Spleen (tissue), 11 donors: Measurements from ENCODE around the gene OR10P1. TPM values are rescaled to one million over a fixed set of nuclear protein-coding genes. Genes with fewer than 3 reads are reported as not detected.

ENCODE experiments used
- DNase-seq: peaks from one replicate; pipeline ENCODE4 v3.0.0-alpha.2; 2020
- H3K27ac ChIP-seq, 8 donors: fragments of 200-600 bp; sonication (generic) in 7 of 8; 1 replicate in 4 of 8; 2 replicates in 4 of 8; pipeline versions ENCODE4 v1.5.0 to v1.8.0; 2016 to 2021; ENCODE audit warnings: inconsistent platforms in 4 of 8, mild to moderate bottlenecking in 4 of 8, moderate library complexity in 1 of 8
- H3K27me3 ChIP-seq, 7 donors: fragments of 200-600 bp; sonication (generic) in 6 of 7; replicated peaks in 1 of 7; 1 replicate in 4 of 7; 2 replicates in 3 of 7; pipeline versions ENCODE4 v1.5.0 to v1.8.0; 2016 to 2021; ENCODE audit warnings: inconsistent platforms in 3 of 7, mild to moderate bottlenecking in 1 of 7
- H3K36me3 ChIP-seq, 6 donors: fragments of 200-600 bp; sonication (generic) in 5 of 6; 1 replicate in 4 of 6; 2 replicates in 2 of 6; pipeline versions ENCODE4 v1.5.0 to v1.8.0; 2016 to 2021; ENCODE audit warnings: inconsistent platforms in 2 of 6
- H3K4me1 ChIP-seq, 6 donors: fragments of 200-600 bp; sonication (generic) in 5 of 6; 1 replicate in 3 of 6; 2 replicates in 3 of 6; pipeline versions ENCODE4 v1.5.0 to v1.8.0; 2016 to 2021; ENCODE audit warnings: inconsistent platforms in 3 of 6
- H3K4me3 ChIP-seq, 8 donors: fragments of 200-600 bp; sonication (generic) in 7 of 8; 1 replicate in 4 of 8; 2 replicates in 4 of 8; pipeline versions ENCODE4 v1.5.0 to v1.8.0; 2016 to 2021; ENCODE audit warnings: inconsistent platforms in 4 of 8, mild to moderate bottlenecking in 4 of 8, moderate library complexity in 2 of 8
- H3K9me3 ChIP-seq, 8 donors: fragments of 200-600 bp; sonication (generic) in 7 of 8; 1 replicate in 4 of 8; 2 replicates in 4 of 8; pipeline versions ENCODE4 v1.5.0 to v1.8.0; 2016 to 2021; ENCODE audit warnings: inconsistent platforms in 4 of 8
- POLR2A ChIP-seq, 3 donors: fragments of 450-650 bp; IDR thresholded peaks; one replicate each; pipeline ENCODE4 v1.5.1; 2017; ENCODE audit warnings: antibody characterized with exemption in 3 of 3, mild to moderate bottlenecking in 1 of 3
- POLR2AphosphoS5 ChIP-seq, 3 donors: sonication (generic); formaldehyde crosslinking; IDR thresholded peaks; one replicate each; pipeline ENCODE4 v1.5.1; 2017; ENCODE audit warnings: antibody characterized with exemption in 3 of 3
- WGBS, 5 donors: extraction: QIAGEN DNeasy Blood & Tissue Kit in 3 of 5; methylation state at CpG; one replicate each; pipeline versions ENCODE4 v1.1.5 to v1.1.7; 2013 to 2018; 5-methylcytosine and 5-hydroxymethylcytosine counted together
- intact Hi-C: fragments of 100-400 bp; cut with DNase I; formaldehyde crosslinking; loops from one replicate; pipeline ENCODE4 v1.15.0; 2023; ENCODE audit warnings: low total_unique reads
- polyA plus RNA-seq, 3 donors: library from polyadenylated mRNA; stranded (reverse); fragments of 200-250 nt; gene quantifications; one replicate each; pipeline ENCODE4 v1.2.1, GENCODE V29; 2013
- total RNA-seq, 7 donors: library from RNA; depleted of rRNA in 3 of 7; stranded (reverse); fragments of >200 nt in 3 of 7; fragmentation: NEBNext Ultra II Directional in 4 of 7; extraction: Animal tissue kit (Norgen Biotek cat#: 25700) in 4 of 7; gene quantifications; one replicate each; pipeline versions ENCODE4 v1.1.0 to v1.2.1, GENCODE V29; 2016 to 2021
- TF ChIP-seq, protein P1 (sequence below), 11 experiments: fragments of 200-600 bp in 7 of 11; fragments of 450-650 bp in 4 of 11; sonication (generic) in 4 of 11; IDR thresholded peaks in 8 of 11; conservative IDR thresholded peaks in 3 of 11; 1 replicate in 7 of 11; 2 replicates in 4 of 11; pipeline versions ENCODE4 v1.4.0 to v1.8.0; 2016 to 2021; ENCODE audit warnings: antibody characterized with exemption in 11 of 11, inconsistent platforms in 4 of 11, mild to moderate bottlenecking in 1 of 11
- donor health status: healthy with polysubstance abuse.
- donor health status: DM: no; HTN: no; CAD: no; lungs with moderate emphysema.
- donor health status: DM: no; HTN: no; CAD: no.
- donor health status: Bipolar disorder and iron deficiency.
- donor health status: healthy.
- donor health status: DM: no; HTN: no; CAD: no.
- donor health status: DM: yes; HTN: yes; CAD: no.

OR10P1 gene
- total and polyA plus RNA-seq, 10 donors, result not detected

DNA sequence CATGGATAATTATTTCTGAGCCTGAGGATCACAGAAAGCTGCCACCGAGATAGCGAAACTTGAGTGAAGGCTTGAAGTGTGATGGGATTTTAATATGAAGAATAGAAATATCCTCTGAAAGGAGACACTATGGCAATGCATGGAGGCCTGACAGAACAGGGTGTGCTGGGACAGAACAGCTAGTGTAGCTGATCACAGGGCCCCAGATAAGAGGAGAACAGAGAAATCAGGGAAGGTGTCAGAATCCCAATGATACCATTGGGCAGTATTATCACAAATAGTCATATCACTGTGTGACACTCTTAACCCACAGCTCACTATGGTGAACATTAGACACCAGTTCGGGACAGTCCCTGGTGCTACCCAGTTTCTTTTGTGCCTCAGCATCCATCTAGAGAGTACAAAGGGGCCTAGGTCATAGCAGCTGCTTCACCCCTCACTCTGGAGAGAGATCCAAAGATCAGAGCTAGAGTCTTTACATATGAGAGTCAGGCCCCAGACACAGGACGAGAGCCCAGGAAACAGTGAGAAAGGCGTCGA is 506 bp upstream of the OR10P1 start:
- 81 to 93% (median 84%) methylated on average over 6 of the region's 6 CpGs for WGBS, 5 donors
- H3K27me3 ChIP-seq, result no peaks in the 10 kb centered on the region
- no peaks in the 10 kb centered on the region for H3K36me3 ChIP-seq
- H3K27ac ChIP-seq, result peak overlapping the region in 3 of 8 donors; percentile 40 to 65 (median 45)
- H3K4me3 ChIP-seq, result no peak overlapping the region
- intact Hi-C loops, result no loop called here
- DNase-seq, result no peak
- H3K9me3 ChIP-seq, result no peaks in the 10 kb centered on the region
- TF ChIP-seq POLR2A (IDR thresholded peaks at IDR 0.05) (no peak), POLR2AphosphoS5 (IDR thresholded peaks at IDR 0.05) (no peak)
- TF ChIP-seq, protein P1, sequence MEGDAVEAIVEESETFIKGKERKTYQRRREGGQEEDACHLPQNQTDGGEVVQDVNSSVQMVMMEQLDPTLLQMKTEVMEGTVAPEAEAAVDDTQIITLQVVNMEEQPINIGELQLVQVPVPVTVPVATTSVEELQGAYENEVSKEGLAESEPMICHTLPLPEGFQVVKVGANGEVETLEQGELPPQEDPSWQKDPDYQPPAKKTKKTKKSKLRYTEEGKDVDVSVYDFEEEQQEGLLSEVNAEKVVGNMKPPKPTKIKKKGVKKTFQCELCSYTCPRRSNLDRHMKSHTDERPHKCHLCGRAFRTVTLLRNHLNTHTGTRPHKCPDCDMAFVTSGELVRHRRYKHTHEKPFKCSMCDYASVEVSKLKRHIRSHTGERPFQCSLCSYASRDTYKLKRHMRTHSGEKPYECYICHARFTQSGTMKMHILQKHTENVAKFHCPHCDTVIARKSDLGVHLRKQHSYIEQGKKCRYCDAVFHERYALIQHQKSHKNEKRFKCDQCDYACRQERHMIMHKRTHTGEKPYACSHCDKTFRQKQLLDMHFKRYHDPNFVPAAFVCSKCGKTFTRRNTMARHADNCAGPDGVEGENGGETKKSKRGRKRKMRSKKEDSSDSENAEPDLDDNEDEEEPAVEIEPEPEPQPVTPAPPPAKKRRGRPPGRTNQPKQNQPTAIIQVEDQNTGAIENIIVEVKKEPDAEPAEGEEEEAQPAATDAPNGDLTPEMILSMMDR (IDR thresholded peaks at IDR 0.05 in 8 of 11, conservative IDR thresholded peaks at IDR 0.05 in 3 of 11), result no peak
- H3K4me1 ChIP-seq, result peaks cover 0 to 9% (median 0%) of the 10 kb centered on the region in 6 donors

DNA sequence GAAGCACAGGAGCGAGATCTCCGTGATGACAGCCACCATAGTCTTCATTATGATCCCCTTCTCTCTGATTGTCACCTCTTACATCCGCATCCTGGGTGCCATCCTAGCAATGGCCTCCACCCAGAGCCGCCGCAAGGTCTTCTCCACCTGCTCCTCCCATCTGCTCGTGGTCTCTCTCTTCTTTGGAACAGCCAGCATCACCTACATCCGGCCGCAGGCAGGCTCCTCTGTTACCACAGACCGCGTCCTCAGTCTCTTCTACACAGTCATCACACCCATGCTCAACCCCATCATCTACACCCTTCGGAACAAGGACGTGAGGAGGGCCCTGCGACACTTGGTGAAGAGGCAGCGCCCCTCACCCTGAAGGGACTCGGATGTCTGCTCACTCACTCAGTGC is 775 bp downstream of the OR10P1 start:
- Histone ChIP-seq H3K4me1 (peaks cover 2 to 22% (median 10%) of the 10 kb centered on the region in 6 donors), H3K9me3 (no peaks in the 10 kb centered on the region), H3K27ac (peak overlapping the region in 1 of 8 donors; percentile 65), H3K4me3 (no peak overlapping the region), H3K27me3 (no peaks in the 10 kb centered on the region), H3K36me3 (no peaks in the 10 kb centered on the region)
- DNase-seq, result no peak
- WGBS, 5 donors, result 87 to 94% (median 90%) methylated on average over 15 of the region's 15 CpGs
- intact Hi-C loops, result no loop called here
- TF ChIP-seq, protein P1 (IDR thresholded peaks at IDR 0.05 in 8 of 11, conservative IDR thresholded peaks at IDR 0.05 in 3 of 11), result no peak
- TF ChIP-seq POLR2AphosphoS5 (IDR thresholded peaks at IDR 0.05) (no peak), POLR2A (IDR thresholded peaks at IDR 0.05) (no peak)

DNA sequence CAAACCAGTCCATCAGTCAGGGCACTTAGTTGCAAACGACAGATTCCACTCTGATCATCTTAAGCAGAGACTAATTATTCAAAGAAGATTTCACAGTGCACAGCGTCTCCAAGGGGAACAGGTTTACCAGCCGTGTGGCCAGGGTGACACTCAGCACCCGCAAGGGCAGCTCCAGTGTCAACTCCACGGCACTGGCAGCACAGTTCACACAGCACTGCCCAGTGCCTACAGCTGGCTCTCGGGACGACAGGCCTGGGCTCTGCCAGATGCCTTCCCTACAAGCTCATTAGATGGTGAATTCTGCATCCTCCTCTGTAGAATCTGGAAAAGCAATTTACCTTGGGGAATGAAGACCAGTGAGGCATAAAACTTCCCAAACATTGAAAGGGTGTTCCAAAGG is 4.9 kb downstream of the OR10P1 start:
- peak overlapping the region; percentile 35 to 95 (median 85) for H3K27ac ChIP-seq
- H3K4me3 ChIP-seq, result peak overlapping the region in 1 of 8 donors; percentile 44
- intact Hi-C loops, result no loop called here
- DNase-seq, result peak; percentile 82
- 61 to 77% (median 75%) methylated on average over 4 to 7 of the region's 7 CpGs for WGBS, 5 donors
- no peaks in the 10 kb centered on the region for H3K27me3 ChIP-seq
- no peaks in the 10 kb centered on the region for H3K9me3 ChIP-seq
- peaks cover 7 to 56% (median 36%) of the 10 kb centered on the region in 6 donors for H3K4me1 ChIP-seq
- TF ChIP-seq POLR2A (IDR thresholded peaks at IDR 0.05) (no peak), POLR2AphosphoS5 (IDR thresholded peaks at IDR 0.05) (no peak)
- TF ChIP-seq, protein P1 (IDR thresholded peaks at IDR 0.05 in 8 of 11, conservative IDR thresholded peaks at IDR 0.05 in 3 of 11), result no peak
- H3K36me3 ChIP-seq, result no peaks in the 10 kb centered on the region

DNA sequence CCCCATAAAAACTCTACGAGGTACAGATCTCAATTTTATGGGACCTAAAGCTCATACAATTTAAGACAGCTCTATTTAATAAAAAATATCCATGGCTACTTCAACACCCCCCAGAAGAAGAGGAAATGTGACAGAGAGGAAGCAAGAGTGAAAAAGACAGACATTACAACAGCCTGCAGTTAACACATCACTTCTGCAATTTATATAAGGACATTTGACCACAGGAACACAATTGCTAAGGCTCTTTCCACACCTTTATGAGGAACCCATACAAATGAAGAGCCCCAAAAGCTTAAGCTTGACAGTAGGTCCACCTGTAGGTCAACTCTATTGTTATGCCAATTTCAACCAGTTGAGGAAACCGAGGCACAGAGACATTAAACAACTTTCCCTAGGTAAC is 5.6 kb downstream of the OR10P1 start:
- intact Hi-C loops, result no loop called here
- TF ChIP-seq, protein P1 (IDR thresholded peaks at IDR 0.05 in 8 of 11, conservative IDR thresholded peaks at IDR 0.05 in 3 of 11), result no peak
- TF ChIP-seq POLR2A (IDR thresholded peaks at IDR 0.05) (no peak), POLR2AphosphoS5 (IDR thresholded peaks at IDR 0.05) (no peak)
- no peak for DNase-seq
- Histone ChIP-seq H3K4me1 (peaks cover 7 to 62% (median 38%) of the 10 kb centered on the region in 6 donors), H3K36me3 (no peaks in the 10 kb centered on the region), H3K9me3 (no peaks in the 10 kb centered on the region), H3K27me3 (no peaks in the 10 kb centered on the region), H3K4me3 (peak overlapping the region in 1 of 8 donors; percentile 44), H3K27ac (peak overlapping the region; percentile 35 to 95 (median 85))
- WGBS, 5 donors, result 38 to 57% (median 49%) methylated on average over 2 of the region's 2 CpGs
